Measurements from ENCODE around the gene CPNE4. TPM values are rescaled to one million over a fixed set of nuclear protein-coding genes. Genes with fewer than 3 reads are reported as not detected.

The CPNE4 gene
- total RNA-seq, 1 donor from 2014 or later: 2.7 TPM

DNA sequence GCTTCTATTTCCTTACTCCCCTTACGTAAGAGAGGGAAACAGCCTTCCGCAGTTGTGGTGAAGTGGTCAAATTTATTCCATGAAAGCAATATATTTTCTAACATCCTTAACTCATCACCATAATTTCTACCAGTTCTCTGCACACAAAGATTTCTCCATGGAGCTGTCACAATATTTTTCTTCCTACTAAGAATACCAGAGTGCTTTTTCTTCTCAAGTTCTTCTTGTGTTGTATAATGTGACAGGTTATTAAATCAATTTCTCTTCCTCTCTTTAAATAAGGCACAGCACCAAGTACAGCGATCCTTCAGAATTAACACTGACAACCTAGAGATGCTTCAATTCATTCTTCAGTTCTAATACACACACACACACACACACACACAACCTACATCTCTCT is 153.0 kb downstream of the CPNE4 start:
- no peaks in the 10 kb centered on the region for H3K9me3 Mint-ChIP-seq (ENCODE audit: unreplicated experiment)
- H3K27me3 Mint-ChIP-seq (ENCODE audit: unreplicated experiment): no peaks in the 10 kb centered on the region
- H3K27ac Mint-ChIP-seq (ENCODE audit: unreplicated experiment): no peak overlapping the region
- H3K4me3 Mint-ChIP-seq (ENCODE audit: unreplicated experiment): no peak overlapping the region
- TF ChIP-seq, protein P1, sequence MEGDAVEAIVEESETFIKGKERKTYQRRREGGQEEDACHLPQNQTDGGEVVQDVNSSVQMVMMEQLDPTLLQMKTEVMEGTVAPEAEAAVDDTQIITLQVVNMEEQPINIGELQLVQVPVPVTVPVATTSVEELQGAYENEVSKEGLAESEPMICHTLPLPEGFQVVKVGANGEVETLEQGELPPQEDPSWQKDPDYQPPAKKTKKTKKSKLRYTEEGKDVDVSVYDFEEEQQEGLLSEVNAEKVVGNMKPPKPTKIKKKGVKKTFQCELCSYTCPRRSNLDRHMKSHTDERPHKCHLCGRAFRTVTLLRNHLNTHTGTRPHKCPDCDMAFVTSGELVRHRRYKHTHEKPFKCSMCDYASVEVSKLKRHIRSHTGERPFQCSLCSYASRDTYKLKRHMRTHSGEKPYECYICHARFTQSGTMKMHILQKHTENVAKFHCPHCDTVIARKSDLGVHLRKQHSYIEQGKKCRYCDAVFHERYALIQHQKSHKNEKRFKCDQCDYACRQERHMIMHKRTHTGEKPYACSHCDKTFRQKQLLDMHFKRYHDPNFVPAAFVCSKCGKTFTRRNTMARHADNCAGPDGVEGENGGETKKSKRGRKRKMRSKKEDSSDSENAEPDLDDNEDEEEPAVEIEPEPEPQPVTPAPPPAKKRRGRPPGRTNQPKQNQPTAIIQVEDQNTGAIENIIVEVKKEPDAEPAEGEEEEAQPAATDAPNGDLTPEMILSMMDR (IDR thresholded peaks at IDR 0.05; ENCODE audit: partially characterized antibody, unreplicated experiment): no peak
- H3K4me1 Mint-ChIP-seq (ENCODE audit: low read depth, unreplicated experiment): no peaks in the 10 kb centered on the region
- H3K36me3 Mint-ChIP-seq (ENCODE audit: unreplicated experiment): no peaks in the 10 kb centered on the region
- no peak for DNase-seq

DNA sequence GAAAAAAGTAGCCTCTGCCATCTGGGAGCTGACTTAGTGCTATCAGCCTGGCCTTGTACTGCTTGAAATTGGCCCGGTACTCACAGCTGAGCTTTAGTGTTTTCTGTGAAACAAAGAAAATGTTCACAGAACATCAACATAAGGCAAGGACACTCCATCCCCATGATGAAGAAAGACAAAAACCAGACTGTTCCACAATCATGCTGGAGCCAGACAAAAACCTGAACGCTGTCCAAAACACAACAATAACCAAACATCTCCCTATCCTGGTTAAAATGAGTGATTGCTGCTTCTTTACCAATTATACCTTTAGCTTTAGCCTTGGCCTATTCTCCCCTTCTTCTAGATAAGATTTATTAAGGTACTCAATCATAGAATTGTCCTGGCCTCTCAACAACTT is 153.9 kb downstream of the CPNE4 start:
- H3K27me3 Mint-ChIP-seq (ENCODE audit: unreplicated experiment): no peaks in the 10 kb centered on the region
- TF ChIP-seq, protein P1 (IDR thresholded peaks at IDR 0.05; ENCODE audit: partially characterized antibody, unreplicated experiment): no peak
- no peaks in the 10 kb centered on the region for H3K36me3 Mint-ChIP-seq (ENCODE audit: unreplicated experiment)
- no peak overlapping the region for H3K27ac Mint-ChIP-seq (ENCODE audit: unreplicated experiment)
- no peak for DNase-seq
- H3K4me1 Mint-ChIP-seq (ENCODE audit: low read depth, unreplicated experiment): no peaks in the 10 kb centered on the region
- H3K9me3 Mint-ChIP-seq (ENCODE audit: unreplicated experiment): no peaks in the 10 kb centered on the region
- H3K4me3 Mint-ChIP-seq (ENCODE audit: unreplicated experiment): no peak overlapping the region

DNA sequence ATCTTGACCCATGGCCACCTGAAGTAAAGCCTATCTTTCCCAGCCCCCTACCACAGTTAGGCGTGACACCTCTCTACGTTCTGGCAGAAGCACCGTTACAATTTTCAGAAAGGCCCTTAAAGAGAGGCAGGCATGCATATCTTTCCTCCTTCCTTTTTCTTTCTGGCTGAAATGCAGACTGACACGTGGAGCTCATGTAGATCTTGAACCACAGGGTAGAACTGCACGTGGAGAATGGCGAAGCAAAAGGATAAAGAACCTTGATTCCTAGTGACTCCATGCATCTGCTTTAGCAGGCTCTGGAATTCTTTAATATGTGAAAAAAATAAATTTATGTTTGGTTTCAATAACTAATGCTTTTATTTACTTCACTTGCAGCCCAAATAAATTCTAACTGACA is 166.6 kb downstream of the CPNE4 start:
- Mint-ChIP-seq H3K9me3 (ENCODE audit: unreplicated experiment) (no peaks in the 10 kb centered on the region), H3K4me3 (ENCODE audit: unreplicated experiment) (no peak overlapping the region), H3K27me3 (ENCODE audit: unreplicated experiment) (no peaks in the 10 kb centered on the region), H3K27ac (ENCODE audit: unreplicated experiment) (no peak overlapping the region), H3K4me1 (ENCODE audit: low read depth, unreplicated experiment) (no peaks in the 10 kb centered on the region), H3K36me3 (ENCODE audit: unreplicated experiment) (no peaks in the 10 kb centered on the region)
- DNase-seq: no peak
- TF ChIP-seq, protein P1 (IDR thresholded peaks at IDR 0.05; ENCODE audit: partially characterized antibody, unreplicated experiment): no peak

DNA sequence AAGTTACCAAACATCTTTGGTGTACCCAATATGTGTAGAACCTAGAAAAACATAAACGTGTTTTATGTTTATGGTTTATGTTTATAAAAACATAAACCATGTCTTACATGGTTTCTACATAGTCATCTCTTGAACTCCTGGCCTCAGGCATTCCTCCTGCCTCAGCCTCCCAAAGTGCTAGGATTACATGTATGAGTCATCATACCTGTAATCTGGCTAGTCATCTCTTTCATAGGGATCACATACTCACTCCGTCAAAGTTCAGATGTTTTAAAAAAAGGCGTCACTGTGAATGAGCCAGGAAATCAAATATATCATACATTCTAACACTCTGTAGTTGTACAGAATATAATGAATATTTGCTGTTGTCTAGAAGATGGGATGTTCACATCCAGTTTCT is 178.6 kb downstream of the CPNE4 start:
- H3K4me3 Mint-ChIP-seq (ENCODE audit: unreplicated experiment): no peak overlapping the region
- no peak for DNase-seq
- H3K27me3 Mint-ChIP-seq (ENCODE audit: unreplicated experiment): peaks cover 2% of the 10 kb centered on the region
- H3K4me1 Mint-ChIP-seq (ENCODE audit: low read depth, unreplicated experiment): no peaks in the 10 kb centered on the region
- H3K9me3 Mint-ChIP-seq (ENCODE audit: unreplicated experiment): peaks cover 1% of the 10 kb centered on the region
- H3K27ac Mint-ChIP-seq (ENCODE audit: unreplicated experiment): no peak overlapping the region
- TF ChIP-seq, protein P1 (IDR thresholded peaks at IDR 0.05; ENCODE audit: partially characterized antibody, unreplicated experiment): no peak
- no peaks in the 10 kb centered on the region for H3K36me3 Mint-ChIP-seq (ENCODE audit: unreplicated experiment)

DNA sequence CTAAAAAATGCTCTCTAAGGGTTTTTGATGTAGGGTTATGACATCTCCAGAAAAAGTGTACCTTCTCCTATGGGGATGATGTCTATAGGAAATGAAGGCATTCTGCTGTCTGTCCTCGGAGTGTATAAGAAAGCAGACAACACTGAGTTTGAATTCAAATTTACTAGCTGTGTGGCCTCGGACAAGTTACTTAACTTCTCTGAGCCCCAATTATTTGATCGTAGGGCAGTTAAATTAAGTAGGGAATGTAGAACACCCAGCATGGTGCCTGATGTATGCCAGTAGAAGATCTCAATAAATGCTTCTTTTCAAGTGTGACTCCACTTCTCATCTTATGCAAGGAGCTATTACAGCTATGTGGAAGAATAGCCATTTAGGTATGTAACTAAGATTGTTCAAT is 184.6 kb downstream of the CPNE4 start:
- H3K27ac Mint-ChIP-seq (ENCODE audit: unreplicated experiment): no peak overlapping the region
- DNase-seq: no peak
- no peaks in the 10 kb centered on the region for H3K4me1 Mint-ChIP-seq (ENCODE audit: low read depth, unreplicated experiment)
- H3K9me3 Mint-ChIP-seq (ENCODE audit: unreplicated experiment): no peaks in the 10 kb centered on the region
- TF ChIP-seq, protein P1 (IDR thresholded peaks at IDR 0.05; ENCODE audit: partially characterized antibody, unreplicated experiment): no peak
- no peak overlapping the region for H3K4me3 Mint-ChIP-seq (ENCODE audit: unreplicated experiment)
- H3K27me3 Mint-ChIP-seq (ENCODE audit: unreplicated experiment): no peaks in the 10 kb centered on the region
- no peaks in the 10 kb centered on the region for H3K36me3 Mint-ChIP-seq (ENCODE audit: unreplicated experiment)

Data from glutamatergic neuron (in vitro differentiated cells).